ENCODE measurements around the gene ZDHHC6. TPM values are rescaled to one million over a fixed set of nuclear protein-coding genes. Genes with fewer than 3 reads are reported as not detected.
A peak's percentile ranks its signal among the peaks of the same experiment; 100 is the strongest.
"Not testable (repeated sequence)": the region's sequence is repeated elsewhere in the genome, so short reads cannot be mapped to it uniquely, and the experiment has no call there.

ZDHHC6 gene, protein sequence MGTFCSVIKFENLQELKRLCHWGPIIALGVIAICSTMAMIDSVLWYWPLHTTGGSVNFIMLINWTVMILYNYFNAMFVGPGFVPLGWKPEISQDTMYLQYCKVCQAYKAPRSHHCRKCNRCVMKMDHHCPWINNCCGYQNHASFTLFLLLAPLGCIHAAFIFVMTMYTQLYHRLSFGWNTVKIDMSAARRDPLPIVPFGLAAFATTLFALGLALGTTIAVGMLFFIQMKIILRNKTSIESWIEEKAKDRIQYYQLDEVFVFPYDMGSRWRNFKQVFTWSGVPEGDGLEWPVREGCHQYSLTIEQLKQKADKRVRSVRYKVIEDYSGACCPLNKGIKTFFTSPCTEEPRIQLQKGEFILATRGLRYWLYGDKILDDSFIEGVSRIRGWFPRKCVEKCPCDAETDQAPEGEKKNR
- total RNA-seq, result 28.4 TPM

DNA sequence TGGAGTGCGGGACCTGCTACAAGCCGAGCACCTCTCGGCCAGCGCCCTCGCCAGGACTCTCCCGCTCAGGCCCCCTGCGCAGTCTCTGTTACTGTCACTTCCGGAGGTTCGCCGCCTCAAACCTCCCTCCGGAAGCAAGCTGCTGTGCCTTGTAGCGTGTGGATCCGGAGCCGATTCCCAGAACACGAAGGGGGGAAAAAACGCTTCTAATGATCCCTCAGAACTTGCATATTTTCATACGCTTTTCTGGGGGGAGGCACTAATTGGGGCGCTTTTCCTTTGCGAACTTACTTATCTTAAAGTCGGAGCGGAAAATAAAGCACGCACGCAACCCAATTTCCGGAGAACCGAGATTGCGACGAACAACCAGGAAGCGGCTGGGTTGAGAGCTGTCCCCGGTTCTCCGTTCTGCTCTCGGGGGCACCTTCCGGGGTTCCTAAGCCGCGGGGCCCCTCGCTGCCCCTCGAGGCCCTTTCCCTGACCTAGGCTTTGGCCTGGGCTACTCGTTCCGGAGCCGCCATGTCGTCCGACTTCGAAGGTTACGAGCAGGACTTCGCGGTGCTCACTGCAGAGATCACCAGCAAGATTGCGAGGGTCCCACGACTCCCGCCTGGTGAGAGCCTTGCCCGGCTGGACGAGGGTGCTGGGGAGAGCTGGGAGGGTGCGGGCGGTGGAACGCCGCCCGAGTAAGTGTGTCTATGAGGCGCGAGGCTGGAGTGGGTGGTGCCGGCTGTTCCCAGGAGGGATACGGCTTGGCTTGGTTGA is at the start of gene ZDHHC6, which contains the start of gene VTI1A:
Gene ZDHHC6, minus strand, starts transcription at position 60 of the 765 bp plus-strand sequence. CDS start 1,478 bp downstream, outside the sequence.
Gene VTI1A, plus strand, starts transcription at position 361 of the 765 bp plus-strand sequence. Its CDS starts 159 bp downstream, at position 520.
- peak; percentile 84 for DNase-seq

DNA sequence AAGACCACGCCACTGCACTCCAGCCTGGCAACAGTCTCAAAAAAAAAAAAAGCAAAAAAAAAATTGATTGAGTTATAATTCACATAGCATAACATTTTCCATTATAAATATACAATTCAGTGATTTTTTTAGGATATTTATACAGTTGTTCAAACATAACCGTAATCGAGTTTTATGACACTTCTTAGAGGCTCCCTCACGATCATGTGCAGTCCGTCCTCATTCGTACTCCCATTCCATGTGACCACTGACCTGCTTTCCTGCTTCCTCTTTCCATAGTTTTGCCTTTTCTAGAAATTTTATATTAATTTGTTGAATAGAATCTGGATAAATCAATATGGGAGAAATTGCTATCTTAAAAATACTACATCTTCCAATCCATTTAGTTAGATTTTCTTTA is 46.0 kb upstream of the ZDHHC6 start:
- DNase-seq, result no peak

- no peak for DNase-seq
Observed at GRCh38 chr10:112491144-112491543, 44.4 kb upstream of the ZDHHC6 start.

DNA sequence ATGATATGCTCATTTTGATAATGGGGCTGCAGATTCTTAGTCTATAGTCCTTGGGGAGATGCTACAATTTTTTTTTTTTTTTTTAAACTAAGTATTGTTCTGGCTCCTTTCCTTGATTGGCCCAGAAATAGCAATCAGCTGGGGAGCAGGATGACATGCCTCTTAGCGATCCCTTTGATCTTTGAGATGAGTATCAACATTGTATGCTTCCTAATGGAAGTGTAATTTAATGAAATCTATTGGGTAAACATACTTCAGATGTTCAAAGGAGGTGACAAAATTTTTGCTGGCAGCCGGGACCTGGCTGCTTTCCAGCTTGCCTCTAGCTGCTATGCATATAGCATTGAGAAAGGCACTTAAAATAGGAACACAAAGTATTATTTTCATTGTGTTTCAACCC is 43.8 kb upstream of the ZDHHC6 start:
- no peak for DNase-seq

GRCh38 chr10:112487964-112488363 is 41.2 kb upstream of the ZDHHC6 start:
- DNase-seq, result no peak

DNA sequence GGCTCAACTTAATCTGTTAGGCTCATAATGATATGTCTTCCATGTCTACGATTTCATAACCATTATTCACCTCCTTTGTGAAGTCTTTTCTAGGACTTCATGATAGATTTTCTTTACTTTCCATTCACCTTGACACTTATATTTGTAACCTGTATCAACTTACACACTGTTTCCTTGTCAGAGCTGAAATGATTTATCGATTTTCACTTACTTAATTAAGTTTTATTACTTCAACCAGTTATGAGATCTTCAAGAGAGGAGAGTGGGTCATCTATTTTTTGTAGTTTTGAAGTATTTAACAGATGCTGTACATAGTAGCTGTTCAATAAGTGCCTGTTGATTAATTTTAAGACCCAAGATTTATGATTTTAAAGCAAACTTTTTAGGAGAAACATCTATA is 37.7 kb upstream of the ZDHHC6 start:
- DNase-seq, result no peak

DNA sequence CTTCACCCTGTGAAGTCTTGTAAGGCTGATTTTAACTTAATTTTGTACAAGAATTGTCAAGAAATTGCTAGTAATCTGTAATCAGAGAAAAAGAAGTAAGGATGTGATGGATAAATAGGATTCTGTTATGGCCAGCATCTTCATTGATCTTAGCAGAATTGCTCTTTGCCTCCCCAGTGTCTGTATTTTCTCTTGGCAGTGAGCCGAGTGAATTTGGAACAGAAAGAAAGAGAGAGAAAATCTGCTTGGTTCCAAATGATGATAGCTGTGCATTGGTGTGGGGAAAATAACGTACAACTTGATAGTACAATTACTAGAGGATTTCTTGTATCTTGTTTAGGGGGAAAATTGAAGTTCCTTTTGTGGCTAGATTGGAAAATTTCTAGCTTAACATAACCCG is 34.9 kb upstream of the ZDHHC6 start:
- no peak for DNase-seq

DNA sequence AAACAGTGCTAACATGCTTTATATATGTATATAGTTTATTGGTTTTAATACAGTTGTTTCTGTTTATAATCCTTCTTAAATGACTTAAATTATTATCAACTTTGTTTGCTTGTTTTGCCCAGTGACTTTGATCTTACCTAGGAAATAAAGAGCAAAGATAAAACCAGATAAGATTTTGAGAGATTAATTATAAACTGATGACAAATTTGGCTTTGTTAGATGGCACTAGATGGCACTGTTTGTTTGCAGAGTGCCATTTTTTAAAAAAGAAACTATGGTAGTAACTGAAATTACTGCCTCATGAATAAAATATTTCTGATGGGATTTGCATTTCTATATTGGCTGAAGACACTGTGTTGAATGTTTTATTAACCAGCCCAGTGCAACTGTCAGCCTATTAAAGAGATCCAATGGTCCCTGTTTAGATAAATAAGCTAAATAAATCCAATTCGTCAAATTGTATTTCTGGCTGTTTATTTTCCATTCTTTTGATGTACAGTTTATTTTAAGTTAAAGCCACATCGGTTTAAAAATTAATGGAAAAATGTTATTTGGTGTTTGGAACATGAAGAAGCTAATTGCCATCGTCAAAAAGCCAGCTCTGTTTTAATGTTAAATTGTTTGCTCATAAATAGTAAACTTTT is 29.0 kb upstream of the ZDHHC6 start:
- DNase-seq, result no peak

- DNase-seq, result no peak
Observed at GRCh38 chr10:112471878-112472487, 25.3 kb upstream of the ZDHHC6 start.

DNA sequence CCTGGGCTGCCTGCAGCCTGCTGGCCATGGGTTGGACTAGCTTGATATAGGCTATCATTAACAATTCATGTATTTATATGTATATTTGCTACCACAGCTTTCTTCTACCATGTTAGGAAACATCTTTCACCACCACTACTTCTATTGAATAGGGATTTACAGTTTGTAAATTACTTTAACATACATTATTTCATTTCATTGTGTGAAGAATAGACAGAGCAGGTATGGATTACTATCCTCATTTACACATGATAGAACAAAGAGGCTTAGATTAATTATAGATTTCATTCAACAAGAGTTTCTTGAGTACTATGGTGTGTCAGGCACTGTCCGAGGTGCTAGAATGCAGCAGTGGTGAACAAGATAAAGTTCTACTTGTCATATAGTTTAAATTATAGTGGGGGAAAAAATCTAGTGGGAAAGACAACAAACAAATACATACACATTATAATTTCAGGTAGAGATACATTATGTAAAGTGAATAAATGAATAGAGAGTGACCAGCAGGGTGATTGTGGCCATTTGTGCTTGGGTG is 20.9 kb upstream of the ZDHHC6 start:
- no peak for DNase-seq

GRCh38 chr10:112466802-112467201 is 20.1 kb upstream of the ZDHHC6 start:
- DNase-seq, result no peak

DNA sequence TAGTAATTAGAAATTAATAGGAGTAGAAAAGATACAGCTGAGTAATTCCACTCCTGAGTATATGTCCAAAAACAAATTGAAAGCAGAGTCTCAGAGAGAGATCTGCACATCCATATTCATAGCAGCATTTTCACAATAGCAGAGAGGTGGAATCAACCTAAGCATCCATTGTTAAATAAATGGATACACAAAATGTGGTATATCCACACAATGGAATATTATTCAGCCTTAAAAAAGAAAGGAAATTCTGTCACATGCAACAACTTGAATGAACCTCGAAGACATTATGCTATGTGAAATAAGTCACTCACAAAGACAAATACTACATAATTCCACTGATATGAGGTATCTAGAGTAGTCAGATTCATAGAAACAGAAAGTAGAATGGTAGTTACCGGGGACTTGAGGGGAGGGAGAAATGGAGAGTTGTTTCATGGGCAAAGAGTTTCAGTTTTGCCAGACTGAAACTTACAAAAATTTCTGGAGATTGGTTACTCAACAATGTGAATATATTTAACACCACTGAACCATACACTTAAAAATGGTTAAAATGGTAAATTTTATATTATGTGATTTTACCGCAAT is 18.7 kb upstream of the ZDHHC6 start:
- no peak for DNase-seq

DNA sequence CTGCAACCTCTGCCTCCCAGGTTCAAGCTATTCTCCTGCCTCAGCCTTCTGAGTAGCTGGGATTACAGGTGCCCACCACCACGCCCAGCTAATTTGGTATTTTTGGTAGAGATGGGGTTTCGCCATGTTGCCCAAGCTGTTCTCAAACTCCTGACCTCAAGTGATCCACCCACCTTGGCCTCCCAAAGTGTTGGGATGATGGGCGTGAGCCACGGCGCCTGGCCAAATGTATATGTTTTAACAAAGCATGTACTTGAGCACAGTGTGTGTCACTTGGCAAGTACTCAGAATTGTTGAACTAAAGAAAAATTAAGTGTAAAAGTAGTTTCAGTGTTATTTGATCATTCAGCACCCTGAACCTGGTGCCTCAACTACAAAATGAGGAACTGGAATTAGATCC is 17.4 kb upstream of the ZDHHC6 start:
- DNase-seq, result not testable (repeated sequence)

- DNase-seq, result no peak
Observed at GRCh38 chr10:112461029-112461887, 14.5 kb upstream of the ZDHHC6 start.

DNA sequence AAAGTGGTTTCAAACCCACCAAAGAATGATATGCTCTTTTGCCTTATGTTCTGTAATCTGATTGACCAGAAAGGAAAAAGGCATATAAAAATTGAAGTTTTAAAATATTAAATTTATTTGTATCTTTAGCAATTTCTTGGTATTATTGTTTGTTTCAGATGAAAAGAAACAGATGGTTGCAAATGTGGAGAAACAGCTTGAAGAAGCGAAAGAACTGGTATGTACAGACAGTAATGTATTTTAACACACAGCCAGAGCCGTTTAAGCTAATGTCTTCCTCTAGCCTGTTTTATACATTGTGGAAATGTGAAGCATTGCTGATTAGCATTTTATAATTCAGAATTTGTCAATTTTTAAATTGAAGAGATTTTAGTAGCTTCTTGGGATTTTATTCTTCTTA is 13.7 kb upstream of the ZDHHC6 start:
- DNase-seq, result no peak

DNA sequence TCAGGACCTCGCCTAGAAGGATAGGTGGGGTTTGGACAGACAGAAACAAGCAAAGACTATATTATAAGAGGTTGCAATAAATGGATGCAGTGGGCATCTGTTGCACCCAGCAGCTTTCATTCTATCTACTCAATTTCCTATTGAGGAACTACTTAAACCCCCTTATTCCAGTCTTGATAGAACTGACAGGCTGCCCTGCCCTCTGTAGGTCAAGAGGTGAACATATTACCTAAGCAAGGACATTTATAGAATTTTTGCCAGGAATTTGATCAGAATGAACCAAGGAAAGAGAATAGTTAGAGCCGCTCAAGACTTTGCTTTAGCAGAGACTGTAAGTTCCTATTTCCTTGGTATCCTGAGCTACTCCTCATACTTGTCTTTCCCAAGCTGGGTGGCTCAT is 9.8 kb upstream of the ZDHHC6 start:
- DNase-seq, result no peak

DNA sequence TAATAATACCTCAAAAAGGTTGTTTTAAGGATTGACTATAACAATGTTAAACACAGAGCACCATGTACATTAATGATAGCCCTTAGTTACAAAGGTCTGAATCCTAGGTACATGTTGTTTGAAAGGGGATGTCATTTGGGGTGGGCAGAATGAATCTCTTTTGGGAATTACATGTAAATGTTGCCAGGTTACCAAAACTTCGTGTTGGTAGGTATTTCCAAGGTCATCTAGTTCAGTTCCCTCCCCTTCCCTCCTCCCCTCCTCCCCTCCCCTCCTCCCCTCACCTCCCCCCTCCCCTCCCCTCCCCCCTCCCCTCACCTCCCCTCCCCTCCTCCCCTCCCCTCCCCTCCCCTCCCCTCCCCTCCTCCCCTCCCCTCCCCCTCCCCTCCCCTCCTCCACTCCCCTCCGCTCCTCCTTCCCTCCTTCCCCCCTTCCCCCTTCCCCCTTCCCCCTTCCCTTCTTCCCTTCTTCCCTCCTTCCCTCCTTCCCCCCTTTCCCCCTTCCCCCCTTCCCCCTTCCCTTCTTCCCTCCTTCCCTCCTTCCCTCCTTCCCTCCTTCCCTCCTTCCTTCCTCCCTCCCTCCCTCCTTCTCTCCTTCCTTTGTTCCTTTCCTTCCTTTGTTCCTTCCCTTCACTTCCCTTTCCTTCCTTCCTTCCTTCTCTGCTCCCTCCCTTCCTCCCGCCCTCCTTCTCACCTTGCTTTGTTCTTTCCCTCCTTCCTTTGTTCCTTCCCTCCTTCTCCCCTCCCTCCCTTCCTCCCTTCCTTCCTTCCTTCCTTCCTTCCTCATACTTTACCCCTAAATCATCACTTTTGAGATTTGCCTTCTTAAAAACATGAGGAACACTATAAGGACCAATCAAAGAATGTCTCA is 8.4 kb upstream of the ZDHHC6 start:
- DNase-seq, result no peak

- DNase-seq, result no peak
Observed at GRCh38 chr10:112448888-112449287, 2.2 kb upstream of the ZDHHC6 start.

DNA sequence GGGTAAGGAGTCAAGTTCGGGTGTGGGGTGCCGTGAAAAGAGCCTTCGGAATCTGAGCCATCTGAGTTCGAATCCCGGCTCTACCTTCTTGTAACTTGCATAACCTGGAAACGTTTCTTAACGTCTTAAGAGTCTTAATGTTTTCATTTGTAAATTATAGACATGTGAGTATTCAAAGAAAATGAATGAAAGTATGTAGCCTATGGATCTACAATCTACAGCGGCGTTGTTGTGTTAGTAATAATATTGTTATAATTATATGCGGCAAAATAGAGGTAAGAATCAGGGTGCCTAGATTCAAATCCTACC is 860 bp upstream of the ZDHHC6 start:
- DNase-seq, result no peak

Measured in occipital lobe (tissue), 2 donors.